Astrocyte (in vitro differentiated cells and primary cell): ENCODE results near the gene PEBP1. TPM values are rescaled to one million over a fixed set of nuclear protein-coding genes. Genes with fewer than 3 reads are reported as not detected.

Source experiments
- DNase-seq: peaks from one replicate; pipeline ENCODE4 v3.0.0-alpha.2; 2010; ENCODE audit warnings: low read depth
- FAIRE-seq: peaks from 2 replicates; lab custom pipeline; 2011; peaks lifted over from hg19 to GRCh38; lab: Jason Lieb, UNC
- H2AFZ ChIP-seq: 2 replicates; pipeline ENCODE4 v1.6.0; 2012; ENCODE audit warnings: low read depth, low read length, inconsistent platforms
- H3K27ac ChIP-seq: 2 replicates; pipeline ENCODE4 v1.5.1; 2011; ENCODE audit warnings: low read depth, low read length, inconsistent platforms
- H3K27me3 ChIP-seq: 2 replicates; pipeline ENCODE4 v1.6.0; 2011; ENCODE audit warnings: low read length, inconsistent platforms; ENCODE audit not compliant: insufficient read depth
- H3K36me3 ChIP-seq: 2 replicates; pipeline ENCODE4 v1.5.1; 2011; ENCODE audit warnings: low read length, inconsistent platforms; ENCODE audit not compliant: insufficient read depth
- H3K4me1 ChIP-seq: 2 replicates; pipeline ENCODE4 v1.5.1; 2011; ENCODE audit warnings: low read length, inconsistent platforms; ENCODE audit not compliant: insufficient read depth
- H3K4me2 ChIP-seq: 2 replicates; pipeline ENCODE4 v1.6.0; 2012; ENCODE audit warnings: low read length, inconsistent platforms
- H3K4me3 ChIP-seq: 2 replicates; pipeline ENCODE4 v1.5.1; 2011; ENCODE audit warnings: low read depth, mild to moderate bottlenecking, low read length, inconsistent platforms; ENCODE audit not compliant: insufficient read depth
- H3K79me2 ChIP-seq: 2 replicates; pipeline ENCODE4 v1.6.0; 2012; ENCODE audit warnings: mild to moderate bottlenecking, low read length, inconsistent platforms; ENCODE audit not compliant: insufficient read depth
- H3K9ac ChIP-seq: 2 replicates; pipeline ENCODE4 v1.6.0; 2012; ENCODE audit warnings: mild to moderate bottlenecking, low read length, inconsistent platforms
- H3K9me3 ChIP-seq: 2 replicates; pipeline ENCODE4 v1.5.1; 2012; ENCODE audit warnings: low read depth, mild to moderate bottlenecking, low read length, inconsistent platforms; ENCODE audit not compliant: insufficient read depth
- H4K20me1 ChIP-seq: 2 replicates; pipeline ENCODE4 v1.6.0; 2012; ENCODE audit warnings: low read length, inconsistent platforms; ENCODE audit not compliant: insufficient read depth
- H3K27ac Mint-ChIP-seq: one replicate; pipeline ENCODE4 v1.8.0; 2021; ENCODE audit warnings: mild to moderate bottlenecking, mixed read lengths; ENCODE audit not compliant: unreplicated experiment
- H3K27me3 Mint-ChIP-seq: one replicate; pipeline ENCODE4 v1.8.0; 2021; ENCODE audit warnings: low read depth, mixed read lengths; ENCODE audit not compliant: unreplicated experiment
- H3K36me3 Mint-ChIP-seq: one replicate; pipeline ENCODE4 v1.8.0; 2021; ENCODE audit warnings: low read depth, mixed read lengths; ENCODE audit not compliant: unreplicated experiment
- H3K4me1 Mint-ChIP-seq: one replicate; pipeline ENCODE4 v1.8.0; 2021; ENCODE audit warnings: low read depth, mixed read lengths; ENCODE audit not compliant: unreplicated experiment
- H3K4me3 Mint-ChIP-seq: one replicate; pipeline ENCODE4 v1.8.0; 2021; ENCODE audit warnings: mild to moderate bottlenecking, moderate library complexity, mixed read lengths; ENCODE audit not compliant: unreplicated experiment
- H3K9me3 Mint-ChIP-seq: one replicate; pipeline ENCODE4 v1.8.0; 2021; ENCODE audit warnings: mild to moderate bottlenecking, mixed read lengths; ENCODE audit not compliant: unreplicated experiment
- CTCF ChIP-seq: IDR thresholded peaks from 2 replicates; pipeline ENCODE4 v1.5.1; 2011; ENCODE audit warnings: low read depth, mild to moderate bottlenecking, inconsistent platforms, low read length, moderate library complexity; ENCODE audit not compliant: insufficient read depth
- EZH2 ChIP-seq: IDR thresholded peaks from 2 replicates; pipeline ENCODE4 v1.6.1; 2012; ENCODE audit warnings: mild to moderate bottlenecking, low read length, inconsistent platforms; ENCODE audit not compliant: insufficient read depth
- total RNA-seq: library from RNA; stranded (reverse); gene quantifications from 2 replicates; pipeline ENCODE4 v1.2.1, GENCODE V29; 2021

The PEBP1 gene
- total RNA-seq, 1 donor from 2014 or later, result 160 TPM

GRCh38 chr12:118101051-118101450, 34.9 kb upstream of the PEBP1 start:
- H3K9ac ChIP-seq, result no peak overlapping the region
- no peak overlapping the region for H3K4me3 ChIP-seq
- H3K4me1 ChIP-seq, result peaks cover 3% of the 10 kb centered on the region
- H3K27ac ChIP-seq, result no peak overlapping the region
- no peak overlapping the region for H3K4me2 ChIP-seq
- H3K4me1 Mint-ChIP-seq, result peaks cover 6% of the 10 kb centered on the region
- H3K9me3 ChIP-seq, result no peaks in the 10 kb centered on the region
- H3K27me3 Mint-ChIP-seq, result no peaks in the 10 kb centered on the region
- H3K4me3 Mint-ChIP-seq, result no peak overlapping the region
- H3K27ac Mint-ChIP-seq, result no peak overlapping the region
- H3K9me3 Mint-ChIP-seq, result no peaks in the 10 kb centered on the region
- H3K36me3 ChIP-seq, result no peaks in the 10 kb centered on the region
- H2AFZ ChIP-seq, result no peak overlapping the region
- no peaks in the 10 kb centered on the region for H3K79me2 ChIP-seq
- H4K20me1 ChIP-seq, result no peaks in the 10 kb centered on the region
- H3K27me3 ChIP-seq, result no peaks in the 10 kb centered on the region
- FAIRE-seq, result no peak
- TF ChIP-seq EZH2 (no peak), CTCF (no peak)
- H3K36me3 Mint-ChIP-seq, result no peaks in the 10 kb centered on the region
- DNase-seq, result no peak

- H3K4me3 Mint-ChIP-seq, result peak overlapping the region; percentile 14
- no peaks in the 10 kb centered on the region for H3K27me3 ChIP-seq
- no peak overlapping the region for H3K9ac ChIP-seq
- H3K9me3 ChIP-seq, result no peaks in the 10 kb centered on the region
- H3K36me3 Mint-ChIP-seq, result no peaks in the 10 kb centered on the region
- H3K36me3 ChIP-seq, result no peaks in the 10 kb centered on the region
- H2AFZ ChIP-seq, result no peak overlapping the region
- H3K27ac Mint-ChIP-seq, result no peak overlapping the region
- DNase-seq (no peak), FAIRE-seq (no peak)
- peak overlapping the region; percentile 99 for H3K4me2 ChIP-seq
- H3K9me3 Mint-ChIP-seq, result no peaks in the 10 kb centered on the region
- TF ChIP-seq CTCF (no peak), EZH2 (no peak)
- peaks cover 6% of the 10 kb centered on the region for H3K4me1 Mint-ChIP-seq
- H3K79me2 ChIP-seq, result no peaks in the 10 kb centered on the region
- H3K4me1 ChIP-seq, result peaks cover 3% of the 10 kb centered on the region
- H3K27ac ChIP-seq, result no peak overlapping the region
- no peaks in the 10 kb centered on the region for H3K27me3 Mint-ChIP-seq
- H3K4me3 ChIP-seq, result no peak overlapping the region
- no peaks in the 10 kb centered on the region for H4K20me1 ChIP-seq
Observed at GRCh38 chr12:118102070-118102469, 33.9 kb upstream of the PEBP1 start.

GRCh38 chr12:118102609-118103008, 33.3 kb upstream of the PEBP1 start:
- Mint-ChIP-seq H3K4me3 (peak overlapping the region; percentile 92), H3K27me3 (no peaks in the 10 kb centered on the region)

More at GRCh38 chr12:118102609-118103008, 33.3 kb upstream of the PEBP1 start:
- Histone ChIP-seq H3K9ac (peak overlapping the region; percentile 82), H4K20me1 (no peaks in the 10 kb centered on the region), H3K4me1 (peaks cover 3% of the 10 kb centered on the region), H2AFZ (no peak overlapping the region), H3K27me3 (no peaks in the 10 kb centered on the region), H3K79me2 (no peaks in the 10 kb centered on the region), H3K9me3 (no peaks in the 10 kb centered on the region), H3K4me3 (no peak overlapping the region), H3K36me3 (no peaks in the 10 kb centered on the region), H3K27ac (no peak overlapping the region), H3K4me2 (peak overlapping the region; percentile 99)
- H3K27ac Mint-ChIP-seq, result peak overlapping the region; percentile 80
- no peaks in the 10 kb centered on the region for H3K36me3 Mint-ChIP-seq
- H3K9me3 Mint-ChIP-seq, result no peaks in the 10 kb centered on the region
- TF ChIP-seq CTCF, result no peak
- DNase-seq (no peak), FAIRE-seq (no peak)
- H3K4me1 Mint-ChIP-seq, result peaks cover 6% of the 10 kb centered on the region
